ENCODE data around the gene HEPN1.

DNA sequence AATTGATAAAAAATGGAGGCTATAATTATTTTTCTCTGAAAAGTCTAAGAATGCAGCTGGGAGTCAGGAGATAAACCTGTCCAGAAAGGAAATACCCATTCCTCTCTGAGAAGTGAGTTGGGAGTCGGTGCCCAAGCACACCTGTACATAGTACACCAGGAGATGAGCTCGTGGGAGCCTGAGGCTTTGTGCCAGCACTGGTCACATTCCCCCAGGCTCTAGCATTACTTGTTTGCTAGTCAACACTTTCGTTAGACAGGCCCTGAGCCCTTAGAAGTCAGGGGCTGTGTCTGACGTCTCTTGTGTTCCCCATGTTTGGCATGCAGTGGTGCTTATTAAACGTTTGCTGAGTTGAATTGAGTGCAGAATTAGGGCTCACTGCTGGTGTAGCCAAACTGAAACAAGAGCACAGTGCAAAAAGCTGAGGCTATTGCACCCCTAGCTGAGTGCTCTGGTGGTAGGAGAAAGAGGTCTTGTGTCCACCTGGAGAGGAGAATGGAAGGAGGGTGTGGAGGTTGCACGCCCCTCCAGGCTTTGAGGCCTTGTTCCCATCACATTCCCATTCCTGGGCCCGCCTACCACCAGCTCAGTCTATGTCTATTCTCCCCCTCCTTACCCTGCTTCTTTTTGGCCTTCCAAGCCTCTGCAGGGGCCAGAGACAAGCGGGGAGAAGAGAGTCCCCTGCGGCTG, 28.2 kb upstream of the HEPN1 start:
- TF ChIP-seq ZNF274 (IDR thresholded peaks at IDR 0.05; ENCODE audit: borderline replicate concordance, extremely low read depth, low read length) (no peak), TAF7 (optimal IDR thresholded peaks at IDR 0.05; ENCODE audit: borderline replicate concordance, low read depth, low read length) (no peak), POLR2AphosphoS5 (IDR thresholded peaks at IDR 0.05; ENCODE audit: low read depth, low read length) (no peak), EGR1 (IDR thresholded peaks at IDR 0.05; ENCODE audit: borderline replicate concordance, low read depth, low read length) (no peak), GTF2F1 (IDR thresholded peaks at IDR 0.05; ENCODE audit: borderline replicate concordance, low read depth, low read length) (no peak), FOSL1 (IDR thresholded peaks at IDR 0.05; ENCODE audit: insufficient read depth, low read depth, low read length) (no peak)
- TF ChIP-seq, protein P1, sequence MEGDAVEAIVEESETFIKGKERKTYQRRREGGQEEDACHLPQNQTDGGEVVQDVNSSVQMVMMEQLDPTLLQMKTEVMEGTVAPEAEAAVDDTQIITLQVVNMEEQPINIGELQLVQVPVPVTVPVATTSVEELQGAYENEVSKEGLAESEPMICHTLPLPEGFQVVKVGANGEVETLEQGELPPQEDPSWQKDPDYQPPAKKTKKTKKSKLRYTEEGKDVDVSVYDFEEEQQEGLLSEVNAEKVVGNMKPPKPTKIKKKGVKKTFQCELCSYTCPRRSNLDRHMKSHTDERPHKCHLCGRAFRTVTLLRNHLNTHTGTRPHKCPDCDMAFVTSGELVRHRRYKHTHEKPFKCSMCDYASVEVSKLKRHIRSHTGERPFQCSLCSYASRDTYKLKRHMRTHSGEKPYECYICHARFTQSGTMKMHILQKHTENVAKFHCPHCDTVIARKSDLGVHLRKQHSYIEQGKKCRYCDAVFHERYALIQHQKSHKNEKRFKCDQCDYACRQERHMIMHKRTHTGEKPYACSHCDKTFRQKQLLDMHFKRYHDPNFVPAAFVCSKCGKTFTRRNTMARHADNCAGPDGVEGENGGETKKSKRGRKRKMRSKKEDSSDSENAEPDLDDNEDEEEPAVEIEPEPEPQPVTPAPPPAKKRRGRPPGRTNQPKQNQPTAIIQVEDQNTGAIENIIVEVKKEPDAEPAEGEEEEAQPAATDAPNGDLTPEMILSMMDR (IDR thresholded peaks at IDR 0.05; ENCODE audit: control extremely low read depth in 1 of 3, insufficient read depth in 1 of 3, low read depth in 1 of 3, low read length in 3 of 3), result no peak
- TF ChIP-seq, protein P2, sequence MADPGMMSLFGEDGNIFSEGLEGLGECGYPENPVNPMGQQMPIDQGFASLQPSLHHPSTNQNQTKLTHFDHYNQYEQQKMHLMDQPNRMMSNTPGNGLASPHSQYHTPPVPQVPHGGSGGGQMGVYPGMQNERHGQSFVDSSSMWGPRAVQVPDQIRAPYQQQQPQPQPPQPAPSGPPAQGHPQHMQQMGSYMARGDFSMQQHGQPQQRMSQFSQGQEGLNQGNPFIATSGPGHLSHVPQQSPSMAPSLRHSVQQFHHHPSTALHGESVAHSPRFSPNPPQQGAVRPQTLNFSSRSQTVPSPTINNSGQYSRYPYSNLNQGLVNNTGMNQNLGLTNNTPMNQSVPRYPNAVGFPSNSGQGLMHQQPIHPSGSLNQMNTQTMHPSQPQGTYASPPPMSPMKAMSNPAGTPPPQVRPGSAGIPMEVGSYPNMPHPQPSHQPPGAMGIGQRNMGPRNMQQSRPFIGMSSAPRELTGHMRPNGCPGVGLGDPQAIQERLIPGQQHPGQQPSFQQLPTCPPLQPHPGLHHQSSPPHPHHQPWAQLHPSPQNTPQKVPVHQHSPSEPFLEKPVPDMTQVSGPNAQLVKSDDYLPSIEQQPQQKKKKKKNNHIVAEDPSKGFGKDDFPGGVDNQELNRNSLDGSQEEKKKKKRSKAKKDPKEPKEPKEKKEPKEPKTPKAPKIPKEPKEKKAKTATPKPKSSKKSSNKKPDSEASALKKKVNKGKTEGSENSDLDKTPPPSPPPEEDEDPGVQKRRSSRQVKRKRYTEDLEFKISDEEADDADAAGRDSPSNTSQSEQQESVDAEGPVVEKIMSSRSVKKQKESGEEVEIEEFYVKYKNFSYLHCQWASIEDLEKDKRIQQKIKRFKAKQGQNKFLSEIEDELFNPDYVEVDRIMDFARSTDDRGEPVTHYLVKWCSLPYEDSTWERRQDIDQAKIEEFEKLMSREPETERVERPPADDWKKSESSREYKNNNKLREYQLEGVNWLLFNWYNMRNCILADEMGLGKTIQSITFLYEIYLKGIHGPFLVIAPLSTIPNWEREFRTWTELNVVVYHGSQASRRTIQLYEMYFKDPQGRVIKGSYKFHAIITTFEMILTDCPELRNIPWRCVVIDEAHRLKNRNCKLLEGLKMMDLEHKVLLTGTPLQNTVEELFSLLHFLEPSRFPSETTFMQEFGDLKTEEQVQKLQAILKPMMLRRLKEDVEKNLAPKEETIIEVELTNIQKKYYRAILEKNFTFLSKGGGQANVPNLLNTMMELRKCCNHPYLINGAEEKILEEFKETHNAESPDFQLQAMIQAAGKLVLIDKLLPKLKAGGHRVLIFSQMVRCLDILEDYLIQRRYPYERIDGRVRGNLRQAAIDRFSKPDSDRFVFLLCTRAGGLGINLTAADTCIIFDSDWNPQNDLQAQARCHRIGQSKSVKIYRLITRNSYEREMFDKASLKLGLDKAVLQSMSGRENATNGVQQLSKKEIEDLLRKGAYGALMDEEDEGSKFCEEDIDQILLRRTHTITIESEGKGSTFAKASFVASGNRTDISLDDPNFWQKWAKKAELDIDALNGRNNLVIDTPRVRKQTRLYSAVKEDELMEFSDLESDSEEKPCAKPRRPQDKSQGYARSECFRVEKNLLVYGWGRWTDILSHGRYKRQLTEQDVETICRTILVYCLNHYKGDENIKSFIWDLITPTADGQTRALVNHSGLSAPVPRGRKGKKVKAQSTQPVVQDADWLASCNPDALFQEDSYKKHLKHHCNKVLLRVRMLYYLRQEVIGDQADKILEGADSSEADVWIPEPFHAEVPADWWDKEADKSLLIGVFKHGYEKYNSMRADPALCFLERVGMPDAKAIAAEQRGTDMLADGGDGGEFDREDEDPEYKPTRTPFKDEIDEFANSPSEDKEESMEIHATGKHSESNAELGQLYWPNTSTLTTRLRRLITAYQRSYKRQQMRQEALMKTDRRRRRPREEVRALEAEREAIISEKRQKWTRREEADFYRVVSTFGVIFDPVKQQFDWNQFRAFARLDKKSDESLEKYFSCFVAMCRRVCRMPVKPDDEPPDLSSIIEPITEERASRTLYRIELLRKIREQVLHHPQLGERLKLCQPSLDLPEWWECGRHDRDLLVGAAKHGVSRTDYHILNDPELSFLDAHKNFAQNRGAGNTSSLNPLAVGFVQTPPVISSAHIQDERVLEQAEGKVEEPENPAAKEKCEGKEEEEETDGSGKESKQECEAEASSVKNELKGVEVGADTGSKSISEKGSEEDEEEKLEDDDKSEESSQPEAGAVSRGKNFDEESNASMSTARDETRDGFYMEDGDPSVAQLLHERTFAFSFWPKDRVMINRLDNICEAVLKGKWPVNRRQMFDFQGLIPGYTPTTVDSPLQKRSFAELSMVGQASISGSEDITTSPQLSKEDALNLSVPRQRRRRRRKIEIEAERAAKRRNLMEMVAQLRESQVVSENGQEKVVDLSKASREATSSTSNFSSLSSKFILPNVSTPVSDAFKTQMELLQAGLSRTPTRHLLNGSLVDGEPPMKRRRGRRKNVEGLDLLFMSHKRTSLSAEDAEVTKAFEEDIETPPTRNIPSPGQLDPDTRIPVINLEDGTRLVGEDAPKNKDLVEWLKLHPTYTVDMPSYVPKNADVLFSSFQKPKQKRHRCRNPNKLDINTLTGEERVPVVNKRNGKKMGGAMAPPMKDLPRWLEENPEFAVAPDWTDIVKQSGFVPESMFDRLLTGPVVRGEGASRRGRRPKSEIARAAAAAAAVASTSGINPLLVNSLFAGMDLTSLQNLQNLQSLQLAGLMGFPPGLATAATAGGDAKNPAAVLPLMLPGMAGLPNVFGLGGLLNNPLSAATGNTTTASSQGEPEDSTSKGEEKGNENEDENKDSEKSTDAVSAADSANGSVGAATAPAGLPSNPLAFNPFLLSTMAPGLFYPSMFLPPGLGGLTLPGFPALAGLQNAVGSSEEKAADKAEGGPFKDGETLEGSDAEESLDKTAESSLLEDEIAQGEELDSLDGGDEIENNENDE (IDR thresholded peaks at IDR 0.05; ENCODE audit: insufficient replicate concordance, low read length), result no peak
